Islet of Langerhans (tissue), 1 donor: ENCODE results near the gene CLDND2.
"Not testable (repeated sequence)": the region's sequence is repeated elsewhere in the genome, so short reads cannot be mapped to it uniquely, and the experiment has no call there.

ENCODE experiments used
- FAIRE-seq: peaks from one replicate; lab custom pipeline; 2011; peaks lifted over from hg19 to GRCh38; lab: Jason Lieb, UNC

The CLDND2 gene, protein sequence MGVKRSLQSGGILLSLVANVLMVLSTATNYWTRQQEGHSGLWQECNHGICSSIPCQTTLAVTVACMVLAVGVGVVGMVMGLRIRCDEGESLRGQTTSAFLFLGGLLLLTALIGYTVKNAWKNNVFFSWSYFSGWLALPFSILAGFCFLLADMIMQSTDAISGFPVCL

DNA sequence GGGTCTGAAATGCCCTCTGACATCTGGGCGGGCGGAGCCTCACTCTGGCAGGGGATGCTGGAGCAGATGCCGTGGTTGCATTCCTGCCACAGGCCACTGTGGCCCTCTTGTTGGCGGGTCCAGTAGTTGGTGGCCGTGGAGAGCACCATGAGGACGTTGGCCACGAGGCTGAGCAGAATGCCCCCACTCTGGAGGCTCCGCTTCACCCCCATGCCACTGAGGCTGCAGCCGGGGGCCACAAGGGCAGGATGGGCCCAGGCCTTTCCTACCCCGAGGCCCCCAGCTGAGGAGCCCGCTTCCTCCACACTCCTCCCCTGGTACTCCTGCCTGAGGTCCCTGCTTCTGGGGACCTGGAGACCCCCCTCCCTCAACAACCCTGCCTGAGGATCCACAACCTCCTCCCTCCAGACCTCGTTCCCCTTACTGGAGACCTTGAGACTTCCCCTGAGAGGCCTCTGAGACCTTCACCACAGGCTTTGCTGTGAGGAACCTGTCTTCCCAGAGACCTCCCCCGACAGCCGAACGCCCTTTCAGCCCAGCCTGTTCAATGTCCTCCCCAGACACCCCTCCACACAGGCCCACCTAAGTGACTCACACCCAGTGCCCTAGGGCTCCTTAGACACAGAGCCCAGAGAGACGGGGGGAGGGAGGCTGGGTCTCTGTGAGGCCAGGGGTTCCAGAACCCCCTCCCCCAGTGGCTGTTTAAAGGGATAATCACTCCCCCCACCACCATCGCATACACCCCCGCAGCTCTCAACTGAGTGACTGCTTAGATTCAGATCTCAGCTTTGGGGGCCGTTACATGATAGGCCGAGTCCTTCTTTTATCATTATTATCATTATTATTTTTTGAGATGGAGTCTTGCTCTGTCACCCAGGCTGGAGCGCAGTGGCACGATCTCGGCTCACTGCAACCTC, at the start of gene CLDND2:
Gene CLDND2 (minus strand): TSS at position 638 of the 917 bp plus-strand sequence. CDS start 426 bp downstream, at position 212.
- no peak for FAIRE-seq

DNA sequence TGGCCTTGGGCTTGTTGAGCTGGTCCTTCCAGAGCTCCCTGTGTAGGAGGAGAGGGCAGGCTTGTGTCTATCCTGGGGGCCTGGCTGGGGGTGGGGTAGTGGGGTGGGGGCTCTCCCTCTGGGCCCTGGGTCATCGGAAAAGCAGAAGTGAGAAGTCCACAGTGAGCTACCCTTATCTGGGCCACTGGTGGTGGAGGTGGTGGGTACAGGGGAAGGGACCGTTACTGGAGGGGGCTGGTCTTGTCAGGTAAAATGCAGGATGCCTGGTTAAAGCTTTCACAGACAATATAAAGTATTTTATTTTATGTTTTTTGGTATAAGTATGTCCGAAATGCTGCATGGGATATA, 49.0 kb upstream of the CLDND2 start:
- FAIRE-seq = no peak

DNA sequence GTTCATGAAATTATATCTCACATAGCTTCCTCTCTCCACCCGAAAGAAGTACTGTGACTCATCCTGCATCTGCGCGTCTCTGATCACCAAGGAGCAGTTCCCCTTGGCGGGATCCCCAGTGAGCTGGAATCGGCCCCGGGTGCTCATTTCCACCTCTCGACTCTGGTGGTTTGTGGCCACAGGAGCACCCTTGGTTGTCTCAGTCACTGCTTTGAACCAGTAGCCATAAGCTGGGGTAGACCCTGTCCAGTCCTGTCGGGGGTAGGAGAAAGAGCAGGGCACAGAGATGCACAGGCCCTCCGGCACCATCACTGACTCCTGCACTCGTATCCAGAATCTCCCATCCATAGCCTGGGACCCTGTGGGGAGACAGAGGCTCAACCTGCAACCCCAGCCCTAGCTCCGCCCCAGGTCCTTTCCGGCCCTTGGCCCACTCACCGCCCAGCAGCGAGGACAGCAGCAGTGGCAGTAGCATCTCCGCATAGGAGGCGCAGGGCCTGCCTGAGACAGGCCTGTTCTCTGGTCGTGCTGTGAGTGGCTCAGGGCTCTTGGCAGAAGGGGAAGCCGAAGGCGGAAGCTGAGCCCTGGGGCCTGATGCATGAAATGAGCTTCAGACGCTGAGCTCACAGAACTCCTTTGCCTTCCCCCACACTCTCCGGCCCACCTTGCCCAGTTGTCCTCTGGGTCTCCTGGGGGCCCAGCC, 48.5 kb upstream of the CLDND2 start, which contains the start of gene SIGLEC10:
Gene SIGLEC10 (minus strand): TSS at position 536 of the 703 bp plus-strand sequence. CDS start 61 bp downstream, at position 475.
- FAIRE-seq = no peak

DNA sequence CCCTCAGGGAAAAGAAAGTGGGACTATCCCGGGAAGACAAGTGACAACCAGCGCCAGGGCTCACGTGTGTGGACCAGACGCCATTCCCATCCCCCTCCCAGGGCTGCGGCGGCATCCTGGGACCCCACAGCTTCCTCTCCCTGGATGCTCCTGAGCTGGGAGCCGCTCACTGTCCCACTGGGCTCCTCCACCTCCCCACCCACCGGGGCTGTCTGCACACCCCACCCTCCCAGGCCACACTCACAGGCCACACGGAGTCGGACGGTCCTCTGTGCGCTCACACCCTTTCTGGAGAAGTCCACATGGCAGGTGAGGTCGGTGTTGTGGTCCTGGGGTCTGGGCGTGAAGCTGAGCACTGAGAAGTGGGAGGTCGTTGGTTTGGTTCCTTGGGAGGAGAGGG, 47.6 kb upstream of the CLDND2 start:
- not testable (repeated sequence) for FAIRE-seq

DNA sequence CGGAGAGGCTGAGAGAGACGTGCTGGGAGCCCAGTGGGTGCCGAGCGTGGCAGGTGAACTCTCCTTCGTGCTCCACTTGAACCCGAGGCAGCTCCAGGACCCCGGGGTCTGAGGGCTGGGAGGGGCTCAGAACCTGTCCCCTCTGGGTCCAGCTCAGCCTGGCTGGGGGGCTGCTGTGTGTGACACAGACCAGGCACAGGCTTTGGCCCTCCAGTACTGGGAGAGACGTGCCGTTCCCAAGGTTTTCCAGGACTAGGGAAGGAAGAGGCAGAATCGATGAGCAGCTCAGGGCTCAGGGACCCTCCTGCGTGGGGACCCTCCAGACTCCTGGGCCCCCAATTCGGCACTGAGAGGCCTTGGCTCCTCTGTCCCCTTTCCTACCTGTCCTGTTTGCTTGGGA, 46.4 kb upstream of the CLDND2 start:
- FAIRE-seq = no peak

DNA sequence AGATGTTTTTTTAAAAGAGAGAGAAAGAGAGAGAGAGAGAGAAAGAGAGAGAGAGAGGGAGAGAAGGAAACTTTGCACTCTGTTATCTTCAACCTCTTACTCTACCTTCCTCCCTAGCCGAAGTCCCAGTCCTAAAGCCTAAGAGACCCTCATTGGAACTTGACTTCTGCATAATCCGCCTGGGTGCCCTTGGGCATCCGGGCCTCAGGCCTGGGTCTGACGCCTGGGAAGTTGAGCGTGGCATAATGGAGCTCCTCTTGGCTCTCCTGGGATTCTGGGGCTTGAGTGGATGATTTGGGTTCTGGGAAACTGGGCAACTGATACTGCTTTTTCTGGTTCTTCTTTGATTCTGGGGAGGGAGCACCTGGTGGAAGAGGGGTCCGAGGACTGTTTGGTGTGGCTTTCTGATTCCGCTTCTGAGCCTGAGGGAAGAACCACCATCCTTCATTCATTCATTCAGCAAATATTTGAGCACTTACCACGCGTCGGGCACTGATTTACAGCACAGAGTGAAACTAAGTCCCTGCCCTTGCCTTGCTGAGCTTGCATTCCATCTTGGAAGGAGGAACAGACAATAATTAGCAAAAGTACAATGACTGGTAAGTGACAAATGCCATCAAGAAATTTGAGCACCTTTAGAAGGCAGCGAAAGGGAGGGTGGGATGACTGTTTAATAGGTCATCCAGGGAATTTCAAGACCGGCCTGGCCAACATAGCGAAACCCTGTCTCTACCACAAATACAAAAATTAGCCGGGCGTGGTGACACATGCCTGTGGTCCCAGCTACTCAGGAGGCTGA, 42.3 kb upstream of the CLDND2 start:
- no peak for FAIRE-seq

DNA sequence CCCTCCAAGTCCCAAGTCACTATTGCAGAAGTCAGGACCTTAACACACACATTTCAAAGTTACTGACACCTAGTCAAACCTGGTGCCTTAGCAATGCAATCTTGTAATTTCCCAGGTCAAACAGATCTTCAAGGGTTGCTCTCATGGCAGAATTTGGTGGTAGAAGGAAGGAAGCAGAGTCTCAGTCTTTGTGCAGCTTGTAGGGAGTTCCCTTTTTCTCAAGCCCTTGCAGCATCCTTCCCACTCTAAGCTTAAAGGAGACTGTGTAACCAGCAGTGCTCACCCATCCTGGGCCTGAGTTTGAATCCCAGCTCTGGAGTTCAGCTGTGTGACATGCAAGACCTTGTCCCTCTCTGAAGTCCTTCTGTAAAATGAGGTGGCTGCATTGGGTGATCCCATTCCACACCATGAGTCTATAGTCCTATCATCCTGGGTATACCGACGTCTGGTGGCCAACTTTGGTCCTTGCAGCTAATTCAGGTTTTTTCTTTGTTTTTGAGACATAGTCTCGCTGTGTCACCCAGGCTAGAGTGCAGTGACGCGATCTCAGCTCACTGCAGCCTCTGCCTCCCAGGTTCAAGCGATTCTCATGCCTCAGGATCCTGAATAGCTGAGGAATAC, 38.8 kb upstream of the CLDND2 start:
- FAIRE-seq = no peak

DNA sequence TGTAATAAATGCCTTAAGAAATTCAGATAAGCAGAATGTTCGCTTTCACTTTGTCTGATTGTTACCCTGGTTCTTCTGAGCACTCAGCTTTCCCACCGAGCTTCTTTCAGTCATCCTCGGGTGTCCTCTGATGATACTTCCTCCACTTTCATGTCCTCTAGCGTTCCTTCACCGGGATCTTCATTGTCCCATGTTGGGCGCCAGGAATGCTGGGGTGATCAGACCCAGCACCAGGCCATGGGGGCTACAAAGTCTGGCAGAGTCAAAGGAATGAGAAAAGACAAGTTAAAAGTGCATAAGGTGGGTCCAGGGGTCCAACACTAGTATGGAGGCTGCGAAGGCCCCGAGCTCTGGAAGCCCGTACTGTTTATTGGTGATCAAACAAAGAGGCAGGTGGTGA, 33.3 kb upstream of the CLDND2 start:
- no peak for FAIRE-seq

DNA sequence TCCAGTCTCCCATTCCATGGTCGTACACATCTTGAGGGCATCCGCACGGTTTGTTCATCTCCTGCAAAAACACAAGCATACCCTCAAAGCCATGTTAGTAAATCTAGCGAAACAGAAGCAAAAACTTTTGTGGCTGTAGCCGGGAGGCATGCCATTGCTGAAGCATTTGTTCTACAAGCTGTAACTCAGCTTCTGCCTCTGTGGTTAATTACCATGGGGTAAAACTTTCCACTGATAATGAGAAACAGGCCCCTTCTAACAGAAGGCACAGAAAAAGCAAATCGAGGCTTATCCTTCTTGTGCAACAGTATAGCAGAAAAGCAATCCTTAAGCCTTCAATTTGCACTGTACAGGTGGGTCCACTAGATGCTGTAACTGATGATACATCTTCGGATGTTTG, 31.1 kb upstream of the CLDND2 start:
- FAIRE-seq = not testable (repeated sequence)

DNA sequence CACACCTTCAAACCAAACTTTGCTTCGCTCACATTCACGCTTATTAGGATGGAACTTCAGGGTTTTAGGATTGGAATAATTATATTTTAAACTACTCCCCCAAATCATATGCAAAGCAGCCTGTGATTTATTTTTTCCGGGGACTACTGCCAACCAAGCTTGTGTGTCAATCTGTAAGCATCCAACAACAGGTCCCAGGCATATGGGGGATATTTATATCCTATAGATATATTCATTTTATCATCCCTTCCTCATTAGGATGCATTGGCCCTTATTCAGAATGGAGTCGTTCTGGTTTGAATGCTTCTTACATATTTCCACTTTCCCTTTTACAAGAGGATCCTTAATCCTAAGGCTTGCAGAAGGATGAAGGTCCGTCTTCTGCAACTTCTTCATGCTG, 30.4 kb upstream of the CLDND2 start:
- no peak for FAIRE-seq

DNA sequence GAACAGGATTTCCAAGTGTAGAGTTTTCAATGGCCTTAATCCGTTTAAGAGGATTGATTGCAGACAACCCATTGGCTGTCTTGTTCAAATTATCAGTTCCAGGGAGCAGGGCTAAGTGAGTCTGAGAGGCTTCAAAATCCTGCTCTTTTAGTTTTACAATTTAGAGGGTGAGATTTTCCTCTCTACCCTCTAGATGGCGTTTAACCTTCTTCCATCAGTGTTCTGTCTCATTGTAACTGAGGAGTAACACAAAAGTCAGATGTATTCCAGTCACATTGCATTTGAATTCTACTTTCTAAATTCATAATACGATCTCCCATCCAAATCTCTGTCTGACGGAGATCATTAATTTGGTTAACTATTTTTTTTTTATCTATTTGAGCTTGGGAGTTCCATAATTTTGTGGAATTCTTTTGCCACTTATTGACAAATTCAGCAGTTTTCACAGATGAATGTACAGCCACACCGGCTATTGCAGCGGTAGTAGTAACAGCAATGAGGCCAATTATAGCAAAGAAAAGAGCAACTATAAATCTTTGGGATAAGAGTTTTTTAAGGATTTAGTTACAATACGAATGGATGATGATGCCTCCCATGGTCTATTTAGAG, 29.4 kb upstream of the CLDND2 start:
- FAIRE-seq = no peak

DNA sequence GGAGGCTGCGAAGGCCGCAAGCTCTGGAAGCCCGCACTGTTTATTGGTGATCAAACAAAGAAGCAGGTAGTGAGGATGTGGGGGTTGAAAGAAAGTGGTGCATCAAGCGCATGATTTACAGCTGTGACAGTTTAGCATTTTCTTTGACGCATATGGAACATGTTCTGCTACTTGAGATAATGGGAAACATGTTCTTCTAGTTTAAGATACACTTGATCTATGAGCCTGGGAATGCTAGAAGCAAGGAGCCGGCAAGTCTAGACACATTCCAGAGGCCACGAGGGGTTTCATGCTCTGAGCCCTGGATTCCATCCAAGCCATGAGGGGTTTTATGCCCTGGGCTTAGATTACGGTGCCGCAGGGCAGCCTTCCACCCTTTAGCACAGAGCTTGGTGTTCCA, 28.6 kb upstream of the CLDND2 start:
- FAIRE-seq = not testable (repeated sequence)

DNA sequence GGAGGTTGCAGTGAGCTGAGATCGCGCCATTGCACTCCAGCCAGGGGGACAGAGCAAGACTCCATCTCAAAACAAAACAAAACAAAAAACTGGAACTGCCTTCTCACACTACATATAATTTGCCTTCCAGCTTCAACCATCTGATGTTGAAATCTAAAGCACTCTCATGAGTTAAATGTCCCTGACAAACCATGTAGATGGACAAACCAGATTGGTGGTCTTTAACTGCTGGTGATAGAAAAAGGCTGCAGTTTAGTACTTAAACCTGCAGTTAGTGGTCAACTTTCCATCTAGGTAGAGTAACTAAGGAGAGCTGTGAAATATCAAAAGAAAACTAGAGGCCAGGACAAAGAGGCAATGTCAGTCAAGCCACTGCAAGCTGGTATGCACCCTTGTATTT, 27.4 kb upstream of the CLDND2 start:
- no peak for FAIRE-seq

DNA sequence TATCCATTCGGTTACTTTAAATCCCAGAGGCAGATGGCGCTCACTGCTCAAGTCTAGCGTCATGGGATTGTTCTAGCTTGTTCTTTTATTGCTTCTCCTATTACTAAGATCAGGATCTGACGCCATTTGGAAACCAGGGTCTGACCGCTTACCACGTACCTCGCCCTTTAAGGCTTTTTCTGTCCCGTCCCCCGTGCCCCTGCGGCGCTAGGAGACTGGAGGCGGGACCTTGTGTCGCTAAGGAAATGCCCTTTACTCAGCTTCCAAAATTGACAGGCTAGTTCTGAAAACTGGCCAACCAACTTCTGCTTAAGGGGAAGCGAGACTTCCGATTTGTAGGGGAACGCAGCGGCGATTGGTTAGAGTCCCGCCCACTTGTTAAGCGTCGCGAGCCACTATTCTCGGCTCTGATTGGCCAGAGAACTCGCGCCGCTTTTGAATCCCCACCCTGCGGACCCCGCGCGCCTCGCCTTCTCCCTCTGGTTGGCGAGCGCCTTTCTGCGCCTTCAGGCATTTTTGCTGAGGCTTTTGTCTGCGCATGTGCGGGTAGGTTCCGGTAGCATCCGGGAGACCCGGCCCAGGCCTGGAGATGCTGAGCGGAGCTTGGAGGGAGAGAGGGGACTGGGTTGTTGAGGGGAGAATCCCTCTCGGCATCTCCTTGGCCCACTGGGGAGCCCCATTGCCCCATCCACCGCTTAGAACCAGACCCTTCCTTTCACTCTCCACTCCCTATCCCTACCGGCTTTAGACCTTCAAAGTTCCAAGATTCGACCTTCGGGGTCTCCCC, 25.4 kb upstream of the CLDND2 start:
- peak; percentile 30 for FAIRE-seq

DNA sequence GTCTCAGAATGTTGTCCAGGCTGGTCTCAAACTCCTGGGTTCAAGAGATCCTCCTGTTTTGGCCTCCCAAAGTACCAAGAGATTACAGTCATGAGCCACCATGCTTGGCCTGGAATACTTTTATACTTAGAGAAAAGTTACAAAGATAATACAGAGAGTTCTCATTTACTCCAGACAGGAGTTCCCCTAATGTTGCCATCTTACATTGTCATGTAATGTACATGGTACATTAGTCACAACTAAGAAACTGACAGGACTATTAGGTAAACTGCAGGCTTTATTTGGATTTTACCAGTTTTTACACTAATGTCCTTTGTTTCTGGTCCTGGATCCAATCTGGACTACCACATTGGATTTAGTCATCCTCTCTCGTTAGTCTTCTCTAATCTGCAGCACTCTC, 23.9 kb upstream of the CLDND2 start:
- FAIRE-seq = no peak

DNA sequence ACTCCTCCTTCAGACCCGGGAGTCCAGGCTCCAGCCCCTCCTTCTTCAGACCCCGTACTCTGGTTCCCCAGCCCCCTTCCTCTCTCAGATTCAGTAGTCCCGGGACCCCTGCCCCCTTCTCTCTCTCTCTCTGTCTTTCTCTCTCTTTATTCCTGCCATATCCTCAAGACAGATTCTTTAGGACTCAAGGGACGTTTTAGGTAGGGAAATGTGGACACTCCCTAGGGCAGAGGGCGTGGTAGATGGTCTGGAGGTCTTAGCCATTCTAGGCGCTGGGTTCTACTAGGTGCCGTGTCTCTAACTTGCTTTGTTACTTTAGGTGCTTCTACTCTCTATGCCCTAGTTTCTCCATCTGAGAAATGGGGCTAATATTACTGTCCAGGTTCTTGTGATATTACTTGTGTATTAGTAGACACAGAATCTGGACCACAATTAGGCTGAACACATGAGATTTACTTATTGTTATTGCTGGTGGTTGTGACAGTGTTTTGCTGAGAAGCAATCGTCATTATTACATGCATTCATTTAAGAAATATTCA, 22.3 kb upstream of the CLDND2 start:
- no peak for FAIRE-seq

DNA sequence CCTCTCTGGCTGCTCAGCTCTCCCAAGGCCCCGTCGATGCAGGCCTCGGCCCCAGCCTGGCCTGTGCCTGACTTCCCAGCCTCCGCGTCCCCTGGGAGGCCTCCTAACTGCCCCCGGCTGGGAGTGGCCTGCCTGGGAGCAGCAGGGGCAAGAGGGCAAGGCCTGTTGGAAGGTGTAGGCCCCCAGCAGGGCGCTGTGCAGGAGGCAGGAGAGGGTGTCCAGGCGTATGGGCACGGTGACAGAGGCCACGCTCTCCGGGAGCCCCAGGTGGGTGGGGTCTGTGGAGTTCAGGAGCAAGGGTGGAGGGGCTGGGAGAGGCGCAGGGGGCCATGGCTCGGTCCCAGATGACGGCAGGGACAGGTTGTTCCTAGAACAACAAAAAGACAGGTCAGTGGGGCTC, 20.3 kb upstream of the CLDND2 start:
- no peak for FAIRE-seq

DNA sequence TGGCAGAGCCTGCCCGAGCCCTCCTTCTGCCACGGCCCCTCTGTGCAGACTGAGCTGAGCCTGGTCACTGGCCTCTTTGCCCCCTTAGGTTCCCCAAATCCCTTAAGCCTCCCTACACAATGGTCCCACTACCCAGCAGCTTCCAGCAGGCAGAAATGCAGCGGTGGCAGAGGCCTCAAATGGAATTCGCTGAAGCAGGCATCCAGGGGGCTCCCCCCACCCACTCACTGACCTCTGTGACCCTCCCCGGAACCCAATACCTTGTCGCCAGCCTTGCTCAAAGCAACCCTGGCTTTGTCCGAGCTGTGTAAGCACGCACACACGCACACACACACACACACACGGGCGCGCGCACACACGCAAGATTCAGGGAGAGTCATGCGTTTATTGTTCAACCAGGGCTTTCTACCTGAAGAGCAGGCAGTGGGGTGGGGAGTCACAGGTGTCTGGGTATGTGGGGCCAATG, 19.2 kb upstream of the CLDND2 start, which contains the start of gene LIM2:
Gene LIM2 (minus strand): TSS at position 51 of the 466 bp plus-strand sequence. CDS start 531 bp downstream, outside the sequence.
- no peak for FAIRE-seq

DNA sequence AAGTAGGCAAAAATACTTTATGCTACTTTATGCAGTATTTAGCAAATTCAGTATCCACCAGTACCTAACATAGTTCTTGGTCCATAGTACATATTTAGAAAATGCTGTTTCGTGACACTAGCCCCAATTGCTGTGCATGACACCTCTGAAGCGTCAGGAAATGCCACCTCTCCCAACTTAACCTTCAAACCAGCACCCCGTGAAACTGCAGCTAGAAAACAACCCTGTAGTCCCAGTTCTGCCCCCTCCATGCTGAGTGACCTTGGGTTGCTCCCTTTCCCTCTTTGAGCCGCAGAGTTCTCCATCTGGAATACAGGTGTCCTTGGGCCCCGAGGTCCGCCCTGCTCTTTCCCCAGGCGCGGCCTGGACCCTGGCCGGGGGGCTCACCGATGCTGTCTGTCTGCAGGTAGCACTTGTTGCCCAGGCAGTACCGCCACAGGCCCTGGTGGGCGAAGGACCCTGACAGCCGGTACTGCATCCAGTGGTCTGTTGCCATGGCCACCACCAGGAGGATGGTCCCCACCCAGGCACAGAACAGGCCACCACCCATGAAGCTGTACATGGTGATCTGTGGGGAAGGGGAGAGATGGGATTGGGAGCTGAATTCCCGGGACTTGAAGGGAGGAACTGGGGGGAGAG, 18.2 kb upstream of the CLDND2 start:
- no peak for FAIRE-seq
